ENCODE data around the gene CLDN4. TPM values are rescaled to one million over a fixed set of nuclear protein-coding genes. Genes with fewer than 3 reads are reported as not detected.

The CLDN4 gene
- total RNA-seq, 1 experiment from 2014 or later, result 15.6 TPM

DNA sequence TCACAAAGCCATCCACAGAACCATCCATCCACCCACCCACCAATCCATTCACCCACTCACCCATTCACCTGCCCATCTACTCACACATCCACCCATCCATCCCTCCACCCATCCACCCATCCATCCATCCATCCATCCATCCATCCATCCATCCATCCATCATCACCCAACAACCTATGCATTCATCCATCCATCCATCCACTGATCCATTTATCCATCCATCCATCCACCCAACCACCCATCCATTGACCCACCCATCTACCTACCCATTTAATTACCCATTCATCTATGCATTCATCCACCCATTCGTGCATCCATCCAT is 35.6 kb downstream of the CLDN4 start:
- Mint-ChIP-seq H3K4me1 (peaks cover 6 to 18% of the 10 kb centered on the region in 2 experiments), H3K27ac (no peak overlapping the region), H3K9me3 (no peaks in the 10 kb centered on the region; a peak in 1 of 5 replicates), H3K4me3 (no peak overlapping the region), H3K27me3 (ENCODE audit: low read depth) (no peaks in the 10 kb centered on the region), H3K36me3 (ENCODE audit: insufficient read depth in 1 of 3, low read depth in 3 of 3) (no peaks in the 10 kb centered on the region; a peak in 1 of 7 replicates)
- Histone ChIP-seq H4K8ac (replicated peaks; ENCODE audit: insufficient read length, low read depth, low read length) (no peak overlapping the region), H3K14ac (ENCODE audit: insufficient read depth, low read length) (no peak overlapping the region), H4K91ac (ENCODE audit: insufficient read length, low read depth, low read length) (no peak overlapping the region), H3K4ac (ENCODE audit: low read depth, low read length) (no peak overlapping the region), H2BK12ac (ENCODE audit: insufficient read length, low read depth, low read length) (no peak overlapping the region), H2BK5ac (ENCODE audit: insufficient read length, low read length) (no peak overlapping the region), H3K79me1 (ENCODE audit: insufficient read depth, low read depth, low read length, poor library complexity, severe bottlenecking) (no peaks in the 10 kb centered on the region), H3K79me2 (ENCODE audit: insufficient read depth, low read length) (no peaks in the 10 kb centered on the region), H3K23me2 (ENCODE audit: insufficient read length, low read depth, low read length, poor library complexity, severe bottlenecking) (no peaks in the 10 kb centered on the region), H3K18ac (ENCODE audit: insufficient read length, low read depth, low read length) (no peak overlapping the region), H3K4me2 (ENCODE audit: insufficient read depth, insufficient read length, low read length) (no peak overlapping the region), H3K27ac (ENCODE audit: insufficient read length, low read depth, low read length) (no peak overlapping the region), H3K56ac (ENCODE audit: insufficient read length, low read depth, low read length) (no peak overlapping the region), H3K4me1 (ENCODE audit: insufficient read depth, low read length) (no peaks in the 10 kb centered on the region; the same call in 1 of the 2 replicates), H3T11ph (ENCODE audit: low read length) (no peak overlapping the region), H2BK20ac (ENCODE audit: low read depth, low read length, poor library complexity, severe bottlenecking) (no peak overlapping the region), H4K5ac (ENCODE audit: insufficient read length, low read depth, low read length) (no peak overlapping the region), H2AK5ac (ENCODE audit: insufficient read length, low read length) (no peak overlapping the region), H3K23ac (ENCODE audit: insufficient read length, low read depth, low read length) (no peak overlapping the region), H3K9me3 (ENCODE audit: control insufficient read depth, low read depth, low read length) (no peaks in the 10 kb centered on the region), H4K20me1 (ENCODE audit: control insufficient read depth, insufficient read depth, insufficient read length) (no peaks in the 10 kb centered on the region), H2BK120ac (ENCODE audit: low read depth, low read length, poor library complexity, severe bottlenecking) (no peak overlapping the region), H3K27me3 (ENCODE audit: insufficient read depth, low read length) (no peaks in the 10 kb centered on the region), H3K9ac (ENCODE audit: extremely low read depth, insufficient read length, low read length) (no peak overlapping the region), H2BK15ac (ENCODE audit: low read depth, low read length) (no peak overlapping the region), H2AFZ (ENCODE audit: low read length) (no peak overlapping the region)
- no peak for DNase-seq
- TF ChIP-seq, protein P1, sequence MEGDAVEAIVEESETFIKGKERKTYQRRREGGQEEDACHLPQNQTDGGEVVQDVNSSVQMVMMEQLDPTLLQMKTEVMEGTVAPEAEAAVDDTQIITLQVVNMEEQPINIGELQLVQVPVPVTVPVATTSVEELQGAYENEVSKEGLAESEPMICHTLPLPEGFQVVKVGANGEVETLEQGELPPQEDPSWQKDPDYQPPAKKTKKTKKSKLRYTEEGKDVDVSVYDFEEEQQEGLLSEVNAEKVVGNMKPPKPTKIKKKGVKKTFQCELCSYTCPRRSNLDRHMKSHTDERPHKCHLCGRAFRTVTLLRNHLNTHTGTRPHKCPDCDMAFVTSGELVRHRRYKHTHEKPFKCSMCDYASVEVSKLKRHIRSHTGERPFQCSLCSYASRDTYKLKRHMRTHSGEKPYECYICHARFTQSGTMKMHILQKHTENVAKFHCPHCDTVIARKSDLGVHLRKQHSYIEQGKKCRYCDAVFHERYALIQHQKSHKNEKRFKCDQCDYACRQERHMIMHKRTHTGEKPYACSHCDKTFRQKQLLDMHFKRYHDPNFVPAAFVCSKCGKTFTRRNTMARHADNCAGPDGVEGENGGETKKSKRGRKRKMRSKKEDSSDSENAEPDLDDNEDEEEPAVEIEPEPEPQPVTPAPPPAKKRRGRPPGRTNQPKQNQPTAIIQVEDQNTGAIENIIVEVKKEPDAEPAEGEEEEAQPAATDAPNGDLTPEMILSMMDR (conservative IDR thresholded peaks at IDR 0.05), result no peak
- no CpG with 5 or more reads among the region's 1 CpG for WGBS (ENCODE audit: extremely low coverage, insufficient read length, low lambda C conversion rate)
